Measurements from ENCODE around the gene SCD.

DNA sequence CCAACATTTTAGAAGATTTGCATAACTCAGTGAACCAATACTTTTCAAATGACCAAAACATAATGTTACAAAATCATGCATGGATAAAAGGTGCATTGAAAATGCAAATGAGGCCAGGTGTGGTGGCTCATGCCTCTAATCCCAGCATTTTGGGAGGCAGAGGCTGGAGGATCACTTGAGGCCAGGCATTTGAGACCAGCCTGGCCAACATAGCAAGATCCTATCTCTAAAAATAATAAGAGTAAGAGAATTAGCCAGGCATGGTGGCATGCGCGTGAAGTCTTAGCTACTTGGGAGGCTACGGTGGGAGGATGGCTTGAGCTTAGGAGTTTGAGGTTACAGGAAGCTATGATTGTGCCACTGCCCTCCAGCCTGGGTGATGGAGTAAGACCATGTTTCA lies 33.4 kb downstream of the SCD start:
- no peak for TF ChIP-seq TAF1 (IDR thresholded peaks at IDR 0.05; ENCODE audit: low read depth)
- TF ChIP-seq RAD21 (IDR thresholded peaks at IDR 0.05; ENCODE audit: low read depth), result no peak
- no peak for TF ChIP-seq MAX (IDR thresholded peaks at IDR 0.05)
- TF ChIP-seq EGR1 (IDR thresholded peaks at IDR 0.05), result no peak
- TF ChIP-seq CEBPB (IDR thresholded peaks at IDR 0.05), result no peak
- no peak for TF ChIP-seq REST (IDR thresholded peaks at IDR 0.05; ENCODE audit: low read depth)
- TF ChIP-seq CREB1 (IDR thresholded peaks at IDR 0.05; ENCODE audit: low read depth), result no peak
- TF ChIP-seq, protein P1, sequence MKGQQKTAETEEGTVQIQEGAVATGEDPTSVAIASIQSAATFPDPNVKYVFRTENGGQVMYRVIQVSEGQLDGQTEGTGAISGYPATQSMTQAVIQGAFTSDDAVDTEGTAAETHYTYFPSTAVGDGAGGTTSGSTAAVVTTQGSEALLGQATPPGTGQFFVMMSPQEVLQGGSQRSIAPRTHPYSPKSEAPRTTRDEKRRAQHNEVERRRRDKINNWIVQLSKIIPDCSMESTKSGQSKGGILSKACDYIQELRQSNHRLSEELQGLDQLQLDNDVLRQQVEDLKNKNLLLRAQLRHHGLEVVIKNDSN (IDR thresholded peaks at IDR 0.05), result no peak
- no peak for TF ChIP-seq YY1 (IDR thresholded peaks at IDR 0.05; ENCODE audit: low read depth)
- no peak for TF ChIP-seq EP300 (IDR thresholded peaks at IDR 0.05; ENCODE audit: borderline replicate concordance)
